Pulmonary artery endothelial cell (primary cell): ENCODE results near the gene POLK. TPM values are rescaled to one million over a fixed set of nuclear protein-coding genes. Genes with fewer than 3 reads are reported as not detected.
"Not testable (repeated sequence)": the region's sequence is repeated elsewhere in the genome, so short reads cannot be mapped to it uniquely, and the experiment has no call there.

Source experiments
- DNase-seq: peaks from one replicate; pipeline ENCODE4 v3.0.0-alpha.2; 2011; ENCODE audit warnings: low read depth, low spot score
- total RNA-seq: library from RNA; depleted of rRNA; stranded (reverse); fragments of >200 nt; gene quantifications from 2 replicates; pipeline ENCODE4 v1.2.3, GENCODE V29; 2014

The POLK gene
- total RNA-seq, 1 donor from 2014 or later = 24.3 TPM

DNA sequence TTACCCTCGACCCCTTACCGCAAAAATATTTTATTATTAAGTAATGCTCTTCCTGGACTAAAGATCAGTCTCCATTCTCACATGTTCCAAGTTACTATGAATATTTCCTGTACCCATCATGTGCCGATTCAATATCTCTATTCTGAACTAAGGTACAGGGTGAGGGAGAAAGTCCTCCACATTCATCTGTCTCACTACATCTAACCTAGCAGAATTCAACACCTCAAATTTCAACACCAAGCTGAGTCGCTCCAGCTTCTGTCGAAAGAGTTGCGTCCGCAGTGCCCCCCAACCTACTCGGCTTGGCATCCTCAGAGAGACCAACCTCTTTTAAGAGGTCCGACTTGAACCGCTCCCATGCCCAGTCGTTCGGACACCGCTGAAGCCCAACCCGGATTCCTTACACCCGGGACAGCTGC, 1.3 kb upstream of the POLK start:
- DNase-seq = no peak

DNA sequence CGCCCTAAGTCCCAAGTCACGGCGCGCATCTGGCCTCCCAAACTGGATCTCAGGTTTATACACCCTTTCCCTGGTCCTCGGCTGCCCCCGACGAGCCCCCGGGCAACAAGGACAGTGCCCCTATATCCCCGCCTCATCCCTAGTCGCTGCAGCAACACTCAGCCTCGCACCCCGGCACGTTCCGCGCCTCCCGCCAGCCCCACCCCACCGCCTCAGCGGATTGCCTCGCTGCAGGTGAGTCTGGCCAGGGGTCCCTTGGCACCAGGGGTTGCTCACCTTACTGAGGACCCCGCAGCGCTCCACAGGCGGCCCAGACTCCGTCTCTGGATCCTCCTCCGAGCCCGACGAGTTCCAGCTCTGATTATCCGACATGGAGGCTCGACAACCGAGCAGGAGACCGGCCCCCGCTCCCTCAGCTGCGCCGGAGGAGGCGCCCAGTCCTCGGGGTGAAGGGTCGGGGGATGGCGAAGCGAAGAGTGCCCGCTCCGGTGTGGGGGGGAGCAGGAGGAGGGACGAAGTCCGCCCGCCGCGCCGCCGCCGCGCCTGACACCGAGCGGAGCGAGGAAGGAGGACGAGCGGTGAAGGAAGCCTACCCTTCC, 756 bp upstream of the POLK start:
- no peak for DNase-seq

DNA sequence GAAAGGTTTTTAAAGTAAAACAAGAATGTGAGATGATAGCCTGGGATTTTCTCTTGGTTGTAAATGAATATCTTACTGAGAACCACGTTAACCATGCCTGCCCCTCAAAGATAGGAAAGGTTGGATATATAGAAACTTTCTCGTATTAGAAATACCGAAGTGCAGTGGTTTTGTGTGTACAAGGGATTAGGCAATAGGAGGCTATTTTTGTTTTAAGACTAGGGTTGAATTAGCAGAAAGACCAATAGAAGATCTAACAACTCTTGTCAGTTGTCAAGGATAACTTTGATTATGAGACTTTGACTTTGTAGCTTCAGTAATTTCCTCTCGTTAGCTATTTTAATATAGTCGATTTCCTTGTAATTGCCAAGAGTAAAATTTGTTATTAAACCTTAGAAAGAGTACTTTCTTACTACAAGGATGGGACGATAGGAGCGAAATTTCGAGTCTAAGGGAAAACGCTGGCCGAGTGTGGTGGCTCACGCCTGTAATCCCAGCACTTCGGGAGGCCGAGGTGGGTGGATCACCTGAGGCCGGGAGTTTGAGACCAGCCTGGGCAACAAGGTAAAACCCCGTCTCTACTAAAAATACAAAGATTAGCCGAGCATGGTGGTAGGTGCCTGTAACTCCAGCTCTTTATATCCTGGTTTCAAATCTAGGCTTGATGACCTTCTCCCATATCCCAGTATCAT, 838 bp downstream of the POLK start:
- DNase-seq = no peak

DNA sequence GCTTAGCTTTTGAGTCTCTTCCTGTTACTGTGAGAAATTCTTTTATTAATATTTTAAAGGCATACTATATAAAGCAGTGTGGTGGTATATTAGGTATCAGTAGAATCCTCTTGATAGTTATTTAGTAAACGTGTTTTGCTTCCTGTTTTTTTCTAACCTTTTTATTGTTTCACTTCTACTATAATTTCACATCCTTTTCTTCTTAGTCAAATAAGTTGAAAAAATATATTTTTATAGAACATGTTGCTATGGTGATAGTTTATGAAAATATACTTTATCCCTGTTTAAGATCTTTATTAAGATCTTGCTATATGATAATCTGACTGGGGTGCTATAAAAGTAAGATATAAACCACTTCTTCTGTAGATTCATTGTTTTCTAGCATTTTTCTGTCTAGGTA, 2.1 kb downstream of the POLK start:
- DNase-seq = no peak

DNA sequence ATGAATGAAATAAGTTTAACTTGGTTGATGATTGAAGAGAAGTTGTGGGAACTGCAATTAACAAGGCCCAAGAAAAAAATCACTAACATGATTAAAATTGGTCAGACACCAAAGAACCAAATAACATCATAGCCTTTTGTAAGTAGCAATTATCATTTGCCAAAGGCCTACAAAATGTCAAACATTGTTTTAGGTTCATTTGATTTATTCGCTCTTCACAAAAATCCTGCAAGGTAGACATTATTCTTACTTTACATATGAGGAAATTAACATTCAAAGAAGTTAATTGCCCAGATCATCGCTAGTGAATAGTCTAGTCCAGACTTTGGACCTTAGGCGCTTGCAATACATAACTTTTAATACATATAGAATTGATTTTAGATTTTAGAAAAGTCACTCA, 2.6 kb downstream of the POLK start:
- no peak for DNase-seq

DNA sequence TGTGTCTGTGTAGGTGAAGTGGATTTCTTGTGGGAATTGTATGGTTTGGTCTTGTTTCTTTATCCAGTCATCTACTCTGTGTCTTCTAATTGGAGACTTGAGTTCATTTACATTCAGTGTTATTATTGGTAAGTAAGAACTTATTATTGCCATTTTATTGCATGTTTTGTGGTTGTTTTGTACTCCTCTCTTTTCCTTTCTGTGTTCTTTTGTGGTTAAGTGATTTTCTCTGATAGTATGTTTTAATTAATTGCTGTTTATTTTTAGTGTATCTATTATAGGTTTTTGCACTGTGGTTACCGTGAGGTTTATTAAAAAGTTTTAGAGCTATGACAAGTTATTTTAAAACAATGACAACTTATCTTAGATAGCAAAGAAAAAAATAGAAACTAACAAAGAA, 8.1 kb downstream of the POLK start:
- no peak for DNase-seq

DNA sequence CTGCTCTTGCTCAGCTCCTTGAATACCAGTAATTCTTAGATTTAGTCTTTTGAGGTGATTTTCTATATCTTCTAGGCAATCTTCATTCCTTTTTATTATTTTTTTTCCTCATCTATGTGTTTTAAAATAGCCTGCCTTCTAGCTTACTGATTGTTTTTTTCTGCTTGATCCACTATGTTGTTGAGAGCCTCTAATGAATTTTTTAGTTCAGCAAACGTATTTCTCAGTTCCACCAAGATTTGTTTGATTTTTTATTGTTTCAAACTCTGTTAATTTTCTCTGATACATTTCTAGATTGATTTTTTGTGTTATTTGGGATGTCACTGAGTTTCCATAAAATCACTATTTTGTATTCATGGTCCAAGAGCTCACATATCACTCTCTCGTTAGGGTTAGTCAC, 9.5 kb downstream of the POLK start:
- no peak for DNase-seq

DNA sequence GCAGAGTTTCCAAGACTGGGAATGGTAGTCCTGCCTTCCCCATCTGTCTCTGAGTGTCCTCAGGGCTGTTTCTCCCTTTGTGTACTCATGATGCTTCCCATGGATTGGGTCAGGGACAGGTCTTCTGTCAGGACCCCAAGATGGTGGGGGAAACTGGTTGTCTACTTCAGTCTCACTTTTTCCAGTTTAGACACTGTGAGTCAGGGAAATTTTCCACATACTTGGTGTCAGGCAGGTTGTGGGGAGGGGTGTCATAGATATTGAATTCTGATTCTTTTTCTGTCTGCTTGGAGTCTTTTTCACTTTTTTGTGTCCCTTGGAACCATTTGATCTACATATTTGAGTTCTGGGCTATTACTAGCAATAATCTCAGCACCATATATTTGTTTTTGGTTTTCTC, 10.3 kb downstream of the POLK start:
- no peak for DNase-seq

DNA sequence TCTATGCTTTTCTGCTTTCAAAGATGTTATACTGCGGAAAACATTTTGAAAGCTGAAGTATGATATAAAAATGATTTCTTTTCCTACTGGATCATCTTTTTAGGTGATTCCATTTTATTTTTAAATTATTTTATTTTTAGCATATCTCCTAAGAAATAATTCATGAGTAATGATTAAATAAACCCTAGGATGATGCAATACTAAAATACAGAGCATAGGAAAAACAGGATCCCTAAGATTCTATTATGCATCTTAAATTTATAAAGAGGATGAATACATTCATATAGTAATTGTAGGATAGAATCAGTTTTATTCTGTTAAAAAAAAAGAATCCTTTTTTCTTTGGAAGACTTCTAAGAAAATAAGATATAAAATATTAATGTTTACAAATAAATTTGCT, 10.9 kb downstream of the POLK start:
- no peak for DNase-seq

DNA sequence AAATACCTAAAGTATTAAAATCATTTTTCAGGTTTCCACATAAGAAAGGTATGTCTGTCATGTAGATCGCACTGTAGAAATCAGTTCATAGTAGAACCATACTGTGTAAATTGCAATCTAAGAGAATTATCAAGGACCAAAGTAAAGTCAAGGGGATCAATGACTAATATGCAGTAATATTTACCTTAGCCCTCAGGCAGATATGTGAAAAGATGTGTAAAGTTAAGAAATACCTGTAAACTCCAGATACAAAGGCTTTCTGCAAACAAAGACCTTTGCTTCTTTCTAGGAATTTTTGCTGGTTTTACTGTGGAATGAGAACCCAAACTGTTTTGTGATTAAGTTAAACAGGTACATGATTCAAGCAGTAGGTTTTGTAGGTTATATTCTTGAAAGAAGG, 11.6 kb downstream of the POLK start:
- DNase-seq = no peak

DNA sequence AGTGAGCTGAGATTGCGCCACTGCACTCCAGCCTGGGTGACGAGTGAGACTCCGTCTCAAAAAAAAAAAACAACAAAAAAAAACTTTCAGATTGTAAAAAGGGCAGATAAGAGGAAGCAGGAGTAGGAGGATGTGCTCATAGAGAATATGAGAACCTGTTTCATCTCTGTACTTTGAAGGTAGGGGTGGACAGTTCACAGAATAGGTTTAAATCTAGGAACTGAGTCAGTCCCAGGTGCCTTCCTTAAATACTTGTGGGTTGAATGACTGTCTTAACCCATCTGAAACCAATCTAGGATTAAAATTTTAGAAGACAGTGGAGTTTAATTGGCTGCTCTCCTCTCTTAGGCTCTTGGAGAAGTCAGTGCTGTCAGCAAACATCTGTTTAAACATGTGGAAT, 12.4 kb downstream of the POLK start:
- DNase-seq = no peak

DNA sequence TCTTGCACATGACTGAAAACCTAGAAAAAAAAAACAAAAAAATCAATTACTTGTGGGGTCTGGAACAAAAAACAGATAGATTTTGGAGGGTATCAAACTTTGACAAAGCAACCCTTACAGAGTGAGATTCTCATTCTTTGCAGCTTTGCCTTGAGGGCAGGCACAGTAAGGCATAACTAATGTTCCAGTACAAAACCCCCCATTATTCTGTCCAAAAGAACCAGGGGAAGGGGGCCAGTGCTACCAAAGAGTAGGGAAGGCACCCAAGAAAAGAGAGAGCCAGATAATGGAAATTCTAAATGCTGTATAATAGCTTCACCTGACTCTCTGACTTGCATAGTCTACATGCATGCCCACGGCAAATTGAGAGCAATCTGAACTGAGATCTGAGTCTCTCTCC, 12.9 kb downstream of the POLK start:
- DNase-seq = no peak

DNA sequence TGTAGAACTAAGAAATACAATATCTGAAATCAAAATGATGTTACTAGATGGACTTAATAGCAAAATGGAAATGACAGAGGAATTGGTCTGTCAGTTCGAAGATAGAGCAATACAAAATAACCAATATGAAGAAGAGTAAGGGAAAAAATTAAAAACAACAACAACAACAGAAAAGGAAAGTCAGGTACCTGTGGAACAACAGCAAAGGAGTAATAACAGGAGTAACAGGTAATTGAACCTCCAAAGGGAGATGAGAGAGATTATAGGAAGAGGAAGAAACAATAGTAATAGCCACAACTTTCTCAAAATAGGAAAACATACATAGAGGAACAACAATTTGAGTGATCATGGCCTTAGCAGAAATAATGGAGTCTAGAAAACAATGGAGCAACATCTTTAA, 13.7 kb downstream of the POLK start:
- no peak for DNase-seq

DNA sequence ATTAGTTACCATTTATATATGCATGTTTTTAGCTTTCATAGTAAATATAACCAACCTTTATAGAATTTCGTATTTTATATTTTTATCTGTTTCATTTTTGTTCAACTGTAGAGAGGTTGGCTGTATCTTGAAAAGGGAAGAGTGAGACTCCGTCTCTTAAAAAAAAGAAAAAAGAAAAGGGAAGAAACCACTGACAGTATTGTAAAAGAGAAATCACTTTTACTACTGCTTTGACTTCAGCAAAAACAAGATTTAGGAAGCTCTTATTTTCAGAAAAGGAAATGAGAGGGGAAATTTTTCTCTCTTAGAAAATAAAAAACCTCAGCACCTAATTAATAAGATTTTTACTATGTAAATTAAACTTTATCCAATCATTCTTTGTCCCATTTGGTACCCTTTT, 14.4 kb downstream of the POLK start:
- DNase-seq = no peak

DNA sequence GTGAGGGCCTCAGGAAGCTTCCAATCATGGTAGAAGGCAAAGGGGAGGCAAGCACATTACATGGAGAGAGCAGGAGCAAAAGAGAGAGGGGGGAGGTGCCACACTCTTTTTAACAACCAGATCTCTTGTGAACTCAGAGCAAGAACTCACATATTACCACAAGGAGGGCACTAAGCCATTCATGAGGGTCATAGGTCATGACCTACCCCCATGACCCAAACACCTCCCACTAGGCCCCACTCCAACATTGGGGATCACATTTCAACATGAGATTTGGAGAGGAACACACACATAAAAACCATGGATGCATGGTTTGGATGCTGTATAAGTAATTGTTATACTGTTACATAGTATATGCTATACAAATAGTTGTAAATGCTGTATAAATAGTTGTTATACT, 17.5 kb downstream of the POLK start:
- DNase-seq = no peak

DNA sequence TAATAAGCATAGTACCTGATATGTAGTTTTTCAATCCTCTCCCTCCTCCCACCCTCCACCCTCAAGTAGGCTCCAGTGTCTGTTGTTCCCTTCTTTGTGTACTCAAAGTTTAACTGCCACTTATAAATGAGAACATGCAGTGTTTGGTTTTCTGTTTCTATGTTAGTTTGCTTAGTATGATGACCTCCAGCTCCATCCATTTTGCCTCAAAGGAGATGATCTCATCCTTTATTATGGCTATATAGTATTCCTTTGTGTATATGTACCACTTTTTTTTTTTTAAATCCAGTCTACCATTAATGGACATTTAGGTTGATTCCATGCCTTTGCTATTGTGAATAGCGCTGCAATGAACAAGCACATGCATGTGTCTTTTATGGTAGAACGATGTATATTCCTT, 20.5 kb downstream of the POLK start:
- no peak for DNase-seq

DNA sequence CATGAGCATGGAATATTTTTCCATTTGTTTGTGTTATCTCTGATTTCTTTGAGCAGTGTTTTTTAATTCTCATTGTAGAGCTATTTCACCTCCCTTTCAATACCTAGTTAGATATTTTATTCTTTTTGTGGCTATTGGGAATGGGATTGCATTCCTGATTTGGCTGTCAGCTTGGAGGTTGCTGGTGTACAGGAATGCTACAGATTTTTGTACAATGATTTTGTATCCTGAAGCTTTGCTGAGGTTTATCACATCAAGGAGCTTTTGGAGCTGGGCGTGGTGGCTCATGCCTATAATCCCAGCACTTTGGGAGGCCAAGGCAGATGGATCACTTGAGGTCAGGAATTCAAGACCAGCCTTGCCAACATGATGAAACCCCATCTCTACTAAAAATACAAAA, 22.0 kb downstream of the POLK start:
- DNase-seq = not testable (repeated sequence)

DNA sequence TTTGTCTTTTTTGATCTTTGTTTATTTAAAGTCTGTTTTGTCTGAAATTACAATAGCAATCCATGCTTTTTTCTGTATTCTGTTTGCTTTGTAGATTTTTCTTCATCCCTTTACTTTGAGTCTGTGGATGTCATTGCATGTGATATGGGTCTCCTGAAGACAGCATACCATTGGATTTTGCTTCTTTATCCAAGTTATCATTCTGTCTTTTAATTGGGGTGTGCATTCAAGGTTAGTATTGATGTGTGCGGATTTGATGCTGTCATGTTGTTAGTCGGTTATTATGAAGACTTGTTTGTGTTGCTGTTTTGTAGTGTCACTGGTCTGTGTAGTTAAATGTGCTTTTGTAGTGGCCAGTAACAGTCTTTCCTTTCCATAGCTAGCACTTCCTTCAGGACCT, 23.0 kb downstream of the POLK start:
- no peak for DNase-seq

DNA sequence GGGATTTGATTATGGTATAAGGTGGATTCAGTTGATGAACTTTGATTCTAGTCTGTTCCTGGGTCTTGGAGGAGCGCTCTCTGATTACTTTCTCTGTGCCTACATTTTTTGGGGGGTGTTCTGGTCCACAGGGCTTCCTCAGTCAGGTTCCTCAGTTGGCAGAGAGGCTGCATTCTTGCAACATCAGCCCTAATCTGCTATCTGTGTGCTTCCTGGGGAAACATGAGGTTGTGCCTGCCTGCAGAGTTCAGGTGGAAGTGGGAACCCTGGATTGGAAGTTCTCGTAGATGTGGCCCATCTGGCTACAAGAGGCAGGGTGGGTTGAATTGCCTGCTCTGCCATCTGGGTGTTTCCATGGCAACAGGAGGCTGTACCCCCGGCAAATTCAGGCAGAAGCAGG, 24.5 kb downstream of the POLK start:
- DNase-seq = no peak

DNA sequence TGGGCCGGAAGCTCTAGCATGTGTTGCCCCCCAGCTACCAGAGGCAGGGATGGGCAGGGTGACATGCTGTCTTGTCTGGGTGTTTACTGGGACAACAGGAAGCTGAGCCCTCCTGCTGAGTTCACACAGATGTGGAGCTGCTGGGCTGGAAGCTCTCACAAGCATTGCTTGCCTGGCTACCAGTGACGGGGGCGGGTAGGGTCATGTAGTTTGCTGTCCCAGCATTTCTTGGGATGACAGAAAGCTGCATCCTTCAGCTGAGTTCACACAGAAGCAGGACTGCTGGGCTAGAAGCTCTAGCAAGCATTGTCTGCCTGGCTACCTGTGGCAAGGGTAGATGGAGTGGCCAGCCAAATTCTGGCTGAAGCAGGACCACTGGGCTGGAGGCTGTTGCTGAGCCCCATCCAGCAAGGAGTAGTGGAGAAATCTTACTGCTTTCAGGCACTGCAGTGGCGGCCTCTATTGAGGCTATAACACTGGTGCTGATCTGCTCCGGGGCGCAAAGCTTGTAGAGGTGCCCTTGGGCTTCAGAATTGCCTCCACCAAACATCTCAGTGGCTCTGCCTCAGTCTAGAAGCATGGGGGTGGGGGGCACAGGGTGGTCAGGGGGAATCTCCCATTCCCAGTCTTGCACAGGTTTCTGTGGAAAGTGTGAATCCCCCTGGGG, 25.1 kb downstream of the POLK start:
- DNase-seq = no peak

DNA sequence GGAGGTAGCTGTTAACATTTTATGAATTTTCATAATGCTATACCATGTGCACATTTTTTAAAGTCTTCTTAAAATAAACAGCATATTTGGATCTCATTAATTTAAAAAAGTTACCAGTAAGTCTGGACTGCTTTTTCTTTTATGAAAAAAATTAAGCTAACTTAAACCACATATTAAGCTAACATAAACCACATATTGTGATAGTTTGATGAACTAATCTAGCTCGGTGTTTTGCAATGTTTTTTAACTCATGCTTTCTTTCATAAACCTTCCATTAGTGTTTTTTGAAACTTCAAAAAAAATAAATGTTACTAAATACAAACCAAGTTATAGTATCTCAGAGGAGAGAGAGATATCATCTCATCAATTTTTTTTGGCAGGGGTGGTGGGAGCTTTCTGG, 26.5 kb downstream of the POLK start:
- DNase-seq = no peak

DNA sequence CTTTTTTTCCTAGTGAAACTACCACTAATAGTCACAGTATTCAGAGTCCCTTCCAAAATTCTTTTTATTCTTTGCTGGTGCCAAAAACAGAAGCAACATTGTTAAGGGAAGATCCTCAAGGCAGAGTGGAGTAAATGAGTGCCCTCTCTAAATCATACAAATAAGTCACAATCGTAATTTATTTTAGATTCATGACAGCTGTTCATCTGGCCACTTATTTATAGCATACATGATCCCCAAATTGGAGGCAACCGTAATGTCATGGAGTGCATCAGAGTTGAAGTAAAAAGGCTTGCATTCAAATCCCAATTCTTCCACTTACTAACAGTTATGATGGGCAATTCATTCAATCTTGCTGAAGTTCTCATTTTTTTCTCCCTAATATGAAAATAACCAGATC, 33.4 kb downstream of the POLK start:
- no peak for DNase-seq

DNA sequence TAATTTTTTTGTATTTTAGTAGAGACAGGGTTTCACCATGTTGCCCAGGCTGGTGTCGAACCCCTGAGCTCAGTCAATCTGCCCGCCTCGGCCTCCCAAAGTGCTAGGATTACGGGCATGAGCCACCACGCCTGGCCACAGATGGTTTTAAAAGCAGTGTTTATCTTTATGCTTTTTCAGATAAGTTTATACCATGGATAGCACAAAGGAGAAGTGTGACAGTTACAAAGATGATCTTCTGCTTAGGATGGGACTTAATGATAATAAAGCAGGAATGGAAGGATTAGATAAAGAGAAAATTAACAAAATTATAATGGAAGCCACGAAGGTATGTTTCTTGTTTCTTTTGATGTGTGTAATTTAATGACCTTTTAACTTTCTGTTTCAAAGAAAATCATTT, 35.1 kb downstream of the POLK start:
- DNase-seq = no peak
